ENCODE measurements around the gene FBH1. TPM values are rescaled to one million over a fixed set of nuclear protein-coding genes. Genes with fewer than 3 reads are reported as not detected.
A peak's percentile ranks its signal among the peaks of the same experiment; 100 is the strongest.

The FBH1 gene
- total and polyA plus RNA-seq, 9 of the 15 experiments (the other 6 are each of a cell fraction or from before 2014, with no cell fraction given) = 13.4 to 108 (median 77.8) TPM

DNA sequence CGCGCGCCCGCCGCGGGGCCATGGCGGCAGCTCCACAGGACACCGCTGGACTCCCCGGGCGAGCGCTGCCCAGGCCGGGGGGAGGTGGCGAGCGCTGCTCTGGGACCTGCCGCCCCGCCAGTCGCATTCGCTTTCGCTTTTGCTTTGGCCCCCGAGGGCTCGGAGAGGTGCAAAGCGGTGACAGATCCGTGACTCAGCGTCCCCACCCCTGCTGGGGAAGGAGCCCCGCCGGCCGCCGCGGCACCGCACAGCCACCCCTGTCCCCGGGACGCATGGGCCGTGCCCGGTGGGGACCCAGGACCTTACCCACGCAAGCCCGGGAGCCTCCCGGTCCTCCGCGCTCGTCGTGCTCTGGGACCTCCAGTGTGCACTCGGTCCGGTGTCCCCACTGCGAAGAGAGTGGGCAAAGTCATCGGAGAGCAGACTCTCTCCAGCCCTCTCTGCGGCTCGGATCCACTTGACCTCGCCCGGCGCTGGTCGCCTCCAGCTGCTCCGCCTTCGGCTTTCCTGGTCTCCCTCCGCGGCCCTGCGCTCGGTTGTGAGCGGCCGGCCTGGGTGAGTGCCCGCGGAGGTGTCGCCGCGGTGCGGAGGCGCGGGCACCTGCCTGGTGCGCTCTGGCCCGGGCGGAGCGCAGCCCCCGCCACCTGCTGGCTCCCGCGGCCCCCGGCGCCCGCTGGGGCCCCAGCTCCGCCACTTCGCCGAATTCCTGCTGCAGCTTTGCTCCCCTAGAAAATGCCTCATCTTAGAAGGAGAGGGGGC is 87.6 kb downstream of the FBH1 start, which contains the start of gene IL15RA (continued):
- TF ChIP-seq NFE2 (IDR thresholded peaks at IDR 0.05; ENCODE audit: low read depth) (peak; percentile 91), MIER1 (IDR thresholded peaks at IDR 0.05; ENCODE audit: low read depth) (no peak), ZNF282 (CRISPR knock-in tag; IDR thresholded peaks at IDR 0.05) (no peak), PHF21A (IDR thresholded peaks at IDR 0.05; ENCODE audit: borderline replicate concordance, low read depth) (no peak), SREBF2 (CRISPR knock-in tag; IDR thresholded peaks at IDR 0.05) (no peak), RNF2 (IDR thresholded peaks at IDR 0.05) (peak; percentile 30; the same call in 1 of the 2 replicates), XRCC3 (IDR thresholded peaks at IDR 0.05) (no peak), MAFF (IDR thresholded peaks at IDR 0.05; ENCODE audit: low read length) (peak; percentile 28; the same call in 1 of the 2 replicates), ETS2 (tag; IDR thresholded peaks at IDR 0.05; ENCODE audit: borderline replicate concordance, poor library complexity, severe bottlenecking) (no peak), NCOR1 (IDR thresholded peaks at IDR 0.05) (peak; percentile 41; the same call in 1 of the 2 replicates), ETV5 (CRISPR knock-in tag; IDR thresholded peaks at IDR 0.05; ENCODE audit: low read depth) (0 out of 2 replicates have a peak, but pooled peaks have one; percentile 31)
- TF ChIP-seq, protein P1, sequence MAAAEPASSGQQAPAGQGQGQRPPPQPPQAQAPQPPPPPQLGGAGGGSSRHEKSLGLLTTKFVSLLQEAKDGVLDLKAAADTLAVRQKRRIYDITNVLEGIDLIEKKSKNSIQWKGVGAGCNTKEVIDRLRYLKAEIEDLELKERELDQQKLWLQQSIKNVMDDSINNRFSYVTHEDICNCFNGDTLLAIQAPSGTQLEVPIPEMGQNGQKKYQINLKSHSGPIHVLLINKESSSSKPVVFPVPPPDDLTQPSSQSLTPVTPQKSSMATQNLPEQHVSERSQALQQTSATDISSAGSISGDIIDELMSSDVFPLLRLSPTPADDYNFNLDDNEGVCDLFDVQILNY (CRISPR knock-in tag; IDR thresholded peaks at IDR 0.05) = peak; percentile 21; the same call in 1 of the 2 replicates
- TF ChIP-seq, protein P2, sequence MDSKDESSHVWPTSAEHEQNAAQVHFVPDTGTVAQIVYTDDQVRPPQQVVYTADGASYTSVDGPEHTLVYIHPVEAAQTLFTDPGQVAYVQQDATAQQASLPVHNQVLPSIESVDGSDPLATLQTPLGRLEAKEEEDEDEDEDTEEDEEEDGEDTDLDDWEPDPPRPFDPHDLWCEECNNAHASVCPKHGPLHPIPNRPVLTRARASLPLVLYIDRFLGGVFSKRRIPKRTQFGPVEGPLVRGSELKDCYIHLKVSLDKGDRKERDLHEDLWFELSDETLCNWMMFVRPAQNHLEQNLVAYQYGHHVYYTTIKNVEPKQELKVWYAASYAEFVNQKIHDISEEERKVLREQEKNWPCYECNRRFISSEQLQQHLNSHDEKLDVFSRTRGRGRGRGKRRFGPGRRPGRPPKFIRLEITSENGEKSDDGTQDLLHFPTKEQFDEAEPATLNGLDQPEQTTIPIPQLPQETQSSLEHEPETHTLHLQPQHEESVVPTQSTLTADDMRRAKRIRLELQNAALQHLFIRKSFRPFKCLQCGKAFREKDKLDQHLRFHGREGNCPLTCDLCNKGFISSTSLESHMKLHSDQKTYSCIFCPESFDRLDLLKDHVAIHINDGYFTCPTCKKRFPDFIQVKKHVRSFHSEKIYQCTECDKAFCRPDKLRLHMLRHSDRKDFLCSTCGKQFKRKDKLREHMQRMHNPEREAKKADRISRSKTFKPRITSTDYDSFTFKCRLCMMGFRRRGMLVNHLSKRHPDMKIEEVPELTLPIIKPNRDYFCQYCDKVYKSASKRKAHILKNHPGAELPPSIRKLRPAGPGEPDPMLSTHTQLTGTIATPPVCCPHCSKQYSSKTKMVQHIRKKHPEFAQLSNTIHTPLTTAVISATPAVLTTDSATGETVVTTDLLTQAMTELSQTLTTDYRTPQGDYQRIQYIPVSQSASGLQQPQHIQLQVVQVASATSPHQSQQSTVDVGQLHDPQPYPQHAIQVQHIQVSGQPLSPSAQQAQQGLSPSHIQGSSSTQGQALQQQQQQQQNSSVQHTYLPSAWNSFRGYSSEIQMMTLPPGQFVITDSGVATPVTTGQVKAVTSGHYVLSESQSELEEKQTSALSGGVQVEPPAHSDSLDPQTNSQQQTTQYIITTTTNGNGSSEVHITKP (IDR thresholded peaks at IDR 0.05; ENCODE audit: partially characterized antibody) = peak; percentile 86

Data from K562 (cell line).